Mesodermal cell (in vitro differentiated cells): ENCODE measurements around the gene TXNIP.

ENCODE experiments used
- H3K27ac ChIP-seq: 2 replicates; pipeline ENCODE4 v1.7.0; 2013; ENCODE audit warnings: mild to moderate bottlenecking, low read depth, low read length, moderate library complexity; ENCODE audit not compliant: severe bottlenecking
- H3K36me3 ChIP-seq: 2 replicates; pipeline ENCODE4 v1.7.1; 2013; ENCODE audit warnings: mild to moderate bottlenecking, low read length, moderate library complexity; ENCODE audit not compliant: control insufficient read depth, insufficient read depth
- H3K4me1 ChIP-seq: one replicate; pipeline ENCODE4 v1.7.1; 2013; ENCODE audit warnings: mild to moderate bottlenecking, low read length; ENCODE audit not compliant: insufficient read depth, control insufficient read depth, poor library complexity, severe bottlenecking
- H3K4me3 ChIP-seq: 2 replicates; pipeline ENCODE4 v1.7.0; 2013; ENCODE audit warnings: low read length, control low read depth, mild to moderate bottlenecking; ENCODE audit not compliant: insufficient read depth, poor library complexity, severe bottlenecking; ENCODE audit errors: extremely low read depth
- H3K9me3 ChIP-seq: 2 replicates; pipeline ENCODE4 v1.7.1; 2013; ENCODE audit warnings: mild to moderate bottlenecking, low read length, moderate library complexity; ENCODE audit not compliant: control insufficient read depth
- WGBS, 2 experiments: methylation state at CpG; one replicate each; pipeline ENCODE4 v1.1.5; 2013; ENCODE audit warnings: missing lambda C conversion rate in 2 of 2; ENCODE audit not compliant: insufficient coverage in 2 of 2; 5-methylcytosine and 5-hydroxymethylcytosine counted together

Gene TXNIP

GRCh38 chr1:146007489-146008133 lies 11.2 kb upstream of the TXNIP start:
- 78 to 93% methylated on average over 2 to 3 of the region's 8 CpGs for WGBS, 2 experiments
- Histone ChIP-seq H3K9me3 (no peaks in the 10 kb centered on the region), H3K36me3 (no peaks in the 10 kb centered on the region)

GRCh38 chr1:146001709-146002108 lies 5.3 kb upstream of the TXNIP start:
- no peaks in the 10 kb centered on the region for H3K36me3 ChIP-seq
- H3K27ac ChIP-seq, result no peak overlapping the region
- no peak overlapping the region for H3K4me3 ChIP-seq
- H3K9me3 ChIP-seq, result no peaks in the 10 kb centered on the region
- peaks cover 12% of the 10 kb centered on the region for H3K4me1 ChIP-seq
- WGBS, 2 experiments, result 100% methylated on average over 1 of the region's 2 CpGs; no CpG with 5 or more reads in 1 of the 2 experiments

More at GRCh38 chr1:146007489-146008133, 11.2 kb upstream of the TXNIP start:
- Histone ChIP-seq H3K27ac (no peak overlapping the region), H3K4me3 (no peak overlapping the region), H3K4me1 (peaks cover 4% of the 10 kb centered on the region)

GRCh38 chr1:145999321-146000024 lies 3.1 kb upstream of the TXNIP start:
- Histone ChIP-seq H3K9me3 (no peaks in the 10 kb centered on the region), H3K4me3 (no peak overlapping the region), H3K4me1 (peaks cover 16% of the 10 kb centered on the region), H3K27ac (no peak overlapping the region), H3K36me3 (peaks cover 12% of the 10 kb centered on the region)
- 88 to 91% methylated on average over 4 of the region's 5 CpGs for WGBS, 2 experiments

GRCh38 chr1:145997718-145998023 lies 1.3 kb upstream of the TXNIP start:
- H3K27ac ChIP-seq, result peak overlapping the region; percentile 45
- WGBS, 2 experiments, result no CpG with 5 or more reads among the region's 3 CpGs
- peaks cover 25% of the 10 kb centered on the region for H3K4me1 ChIP-seq
- H3K4me3 ChIP-seq, result no peak overlapping the region
- peaks cover 30% of the 10 kb centered on the region for H3K36me3 ChIP-seq
- no peaks in the 10 kb centered on the region for H3K9me3 ChIP-seq

- Histone ChIP-seq H3K4me1 (peaks cover 29% of the 10 kb centered on the region), H3K27ac (peak overlapping the region; percentile 84)
- WGBS, 2 experiments, result 42 to 49% methylated on average over 7 to 8 of the region's 12 CpGs
These were observed 788 bp upstream of the TXNIP start for GRCh38 chr1:145997016-145997717.

GRCh38 chr1:145995964-145996432 lies 381 bp downstream of the TXNIP start:
- H3K4me1 ChIP-seq, result peaks cover 29% of the 10 kb centered on the region
- H3K4me3 ChIP-seq, result peak overlapping the region; percentile 77
- H3K27ac ChIP-seq, result peak overlapping the region; percentile 84
- H3K9me3 ChIP-seq, result no peaks in the 10 kb centered on the region
- 6 to 10% methylated on average over 7 of the region's 13 CpGs for WGBS, 2 experiments
- H3K36me3 ChIP-seq, result peaks cover 35% of the 10 kb centered on the region

More at GRCh38 chr1:145997016-145997717, 788 bp upstream of the TXNIP start:
- Histone ChIP-seq H3K9me3 (no peaks in the 10 kb centered on the region), H3K36me3 (peaks cover 35% of the 10 kb centered on the region), H3K4me3 (peak overlapping the region; percentile 77)

- H3K27ac ChIP-seq, result no peak overlapping the region
- H3K36me3 ChIP-seq, result peaks cover 35% of the 10 kb centered on the region
- H3K4me3 ChIP-seq, result peak overlapping the region; percentile 77
- H3K4me1 ChIP-seq, result peaks cover 29% of the 10 kb centered on the region
- 40 to 94% methylated on average over 1 to 3 of the region's 8 CpGs for WGBS, 2 experiments
- H3K9me3 ChIP-seq, result no peaks in the 10 kb centered on the region
These were observed 1.1 kb downstream of the TXNIP start for GRCh38 chr1:145995148-145995881.

GRCh38 chr1:145994391-145995120 lies 1.8 kb downstream of the TXNIP start:
- peaks cover 29% of the 10 kb centered on the region for H3K4me1 ChIP-seq
- H3K4me3 ChIP-seq, result peak overlapping the region; percentile 77
- WGBS, 2 experiments, result 95 to 97% methylated on average over 7 to 8 of the region's 10 CpGs
- no peak overlapping the region for H3K27ac ChIP-seq
- H3K9me3 ChIP-seq, result no peaks in the 10 kb centered on the region
- H3K36me3 ChIP-seq, result peaks cover 35% of the 10 kb centered on the region

- Histone ChIP-seq H3K4me3 (peak overlapping the region; percentile 77), H3K4me1 (peaks cover 30% of the 10 kb centered on the region), H3K9me3 (no peaks in the 10 kb centered on the region), H3K36me3 (peaks cover 35% of the 10 kb centered on the region), H3K27ac (no peak overlapping the region)
- 100% methylated on average over 3 to 5 of the region's 6 CpGs for whole genome bisulfite sequencing, 2 experiments
These were observed 2.6 kb downstream of the TXNIP start for GRCh38 chr1:145993618-145994390.
